NCI-H1417 treated with DMSO at 0.1 percent for 48 hours (cell line): ENCODE measurements around the gene STXBP4.

Experiments
- DNase-seq: peaks from one replicate; lab custom pipeline; 2025; lab: John Stamatoyannopoulos, UW

The STXBP4 gene

DNA sequence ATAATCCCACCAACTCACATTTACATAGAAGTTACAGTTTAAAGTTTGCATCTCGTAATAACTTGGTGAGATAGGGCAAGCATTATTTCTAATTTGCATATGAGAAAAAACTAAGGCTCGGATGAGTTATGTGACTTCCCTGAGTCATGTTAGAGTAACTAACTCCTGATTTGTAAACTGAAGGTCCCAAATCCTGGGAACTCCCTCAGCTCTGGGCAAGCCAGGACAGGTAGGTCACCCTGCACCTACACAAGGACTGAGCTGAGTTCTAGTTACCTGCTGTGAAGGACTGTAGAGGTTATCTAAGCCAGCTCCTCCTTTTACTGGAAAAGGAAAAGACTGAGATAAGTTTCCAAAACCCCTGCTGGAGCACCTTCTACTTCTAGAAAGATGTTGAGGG, 204.0 kb downstream of the STXBP4 start:
- DNase-seq, result no peak

DNA sequence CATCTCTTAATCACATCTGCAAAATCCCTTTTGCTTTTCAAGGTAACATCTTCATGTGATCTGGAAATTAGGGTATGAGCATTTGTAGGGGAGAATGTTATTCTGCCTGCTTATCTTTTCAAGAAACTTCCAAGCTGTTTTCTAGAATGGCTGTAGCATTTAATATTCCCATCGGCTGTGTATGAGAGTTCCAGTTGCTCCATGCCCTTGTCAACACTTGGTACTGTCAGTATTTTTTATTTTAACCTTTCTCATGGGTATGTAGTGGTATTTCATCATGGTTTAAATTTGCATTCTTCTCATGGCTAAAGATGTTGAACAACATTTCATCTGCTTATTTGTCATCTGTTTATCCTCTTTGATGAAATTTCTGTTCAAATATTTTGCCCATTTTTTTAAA, 205.6 kb downstream of the STXBP4 start:
- DNase-seq, result no peak

DNA sequence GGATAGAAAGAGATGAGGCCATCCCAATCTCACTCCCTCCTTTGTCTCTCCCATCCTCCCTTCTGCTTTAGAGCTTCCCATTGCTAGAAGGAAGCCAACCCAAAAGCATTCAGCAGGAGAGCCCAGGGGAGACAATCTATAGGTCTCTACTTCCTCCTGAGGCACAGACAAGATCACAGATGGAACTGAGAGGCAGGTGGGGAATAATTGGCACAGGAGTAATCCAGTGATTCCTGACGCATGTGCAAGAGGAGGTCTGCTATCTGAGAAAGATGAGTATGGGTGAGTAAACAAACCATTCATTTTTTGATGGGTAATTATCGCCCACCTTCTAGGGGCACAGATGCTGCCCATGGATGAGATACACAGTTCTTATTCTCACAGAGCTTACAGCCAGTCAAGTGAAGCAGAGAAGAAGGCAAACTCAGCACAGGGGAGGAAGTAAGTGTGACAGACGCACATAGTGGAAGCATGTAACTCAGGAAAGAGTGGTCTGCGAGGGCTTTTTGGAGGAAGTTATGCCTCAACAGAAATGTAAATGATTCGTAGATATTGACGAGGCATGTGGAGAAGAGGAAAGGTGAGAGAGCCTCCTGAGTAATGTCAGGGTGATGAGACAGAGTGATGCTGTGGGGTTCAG, 207.3 kb downstream of the STXBP4 start:
- no peak for DNase-seq

DNA sequence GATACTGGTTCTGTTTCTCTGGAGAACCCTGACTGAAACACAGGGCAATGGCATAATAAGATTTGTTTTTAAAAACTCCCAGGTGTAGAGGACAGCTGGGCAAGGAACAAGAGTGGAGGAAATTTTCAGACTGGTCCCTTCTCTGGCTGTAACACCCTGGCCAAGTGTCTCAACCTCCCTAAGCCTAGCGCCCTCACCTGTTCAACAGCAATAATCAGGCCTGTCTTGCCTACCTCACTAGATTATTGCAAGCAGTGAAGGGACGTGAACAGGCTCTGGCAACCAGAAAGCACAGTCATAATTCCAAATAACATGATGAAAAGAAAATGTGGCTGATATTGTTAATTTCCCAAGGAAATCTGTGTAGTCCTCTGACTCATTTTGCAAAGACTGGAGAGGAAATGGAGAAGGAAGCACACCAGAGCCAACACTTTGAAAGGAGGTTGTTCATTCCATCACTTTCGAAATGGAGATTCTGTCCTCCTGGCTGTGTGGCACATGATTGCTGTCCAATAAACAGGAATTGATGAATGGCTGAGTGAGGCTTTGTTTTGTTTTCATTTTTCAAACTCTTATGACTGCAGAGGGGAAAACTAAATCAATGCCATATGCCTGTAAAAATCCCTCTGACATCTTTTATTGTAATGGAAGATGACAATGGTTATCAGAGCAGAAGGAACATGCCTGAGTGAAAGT, 208.7 kb downstream of the STXBP4 start:
- DNase-seq, result no peak

DNA sequence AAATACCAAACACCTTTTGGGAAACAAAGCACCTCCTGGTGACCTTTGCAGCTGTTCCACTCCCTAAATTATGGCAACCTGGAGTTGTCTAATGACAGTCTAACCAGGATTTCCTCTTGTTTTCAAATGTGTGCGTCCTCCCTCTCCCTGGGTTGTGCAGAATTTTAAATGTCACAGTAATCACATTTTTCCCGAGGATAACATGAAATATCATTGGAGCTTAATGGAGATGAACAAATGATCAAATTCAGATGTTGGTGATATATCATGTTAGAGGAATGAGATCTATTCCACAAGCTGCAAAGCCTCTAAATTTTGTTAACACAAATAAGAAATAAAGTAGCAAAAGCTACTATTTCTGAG, 209.3 kb downstream of the STXBP4 start:
- DNase-seq, result no peak

DNA sequence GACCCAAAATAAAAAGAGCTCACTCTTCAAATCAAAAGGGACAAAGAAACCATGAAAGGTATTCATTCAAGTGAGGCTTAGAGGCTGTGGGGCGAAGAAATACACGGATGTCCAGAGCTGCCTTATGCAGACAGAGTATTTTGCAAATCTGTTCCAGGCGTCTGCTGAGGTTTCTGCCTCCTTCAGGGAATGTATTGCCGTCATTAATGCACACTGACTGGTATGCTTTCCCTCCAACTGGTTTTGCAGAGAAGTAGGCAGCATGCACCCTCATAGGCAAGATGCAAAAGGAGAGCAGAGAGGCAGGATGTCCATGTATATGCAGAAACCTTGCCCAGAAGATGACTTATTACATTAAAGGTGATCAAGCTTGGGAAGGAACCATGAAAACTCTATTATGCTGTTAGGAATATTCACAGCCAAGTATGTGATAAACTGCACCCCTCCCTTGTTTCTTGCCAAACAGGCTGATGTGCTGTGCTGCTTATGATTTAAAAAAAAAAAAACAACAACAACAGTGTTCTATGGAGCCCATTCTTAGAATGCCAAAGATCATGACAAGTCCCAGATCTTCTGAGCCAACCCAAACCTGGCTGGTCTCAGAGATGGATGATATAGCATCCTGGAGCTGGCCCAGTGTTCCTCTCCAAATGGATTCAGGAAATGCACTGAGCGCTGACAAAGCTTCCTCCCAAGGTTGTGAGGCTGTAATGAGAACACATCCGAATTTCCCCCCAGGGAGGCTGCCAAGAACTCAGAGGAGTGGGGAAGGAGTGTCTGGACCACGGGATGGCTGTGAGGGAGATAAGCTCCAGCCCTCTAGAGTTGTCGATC, 218.6 kb downstream of the STXBP4 start:
- DNase-seq, result no peak

DNA sequence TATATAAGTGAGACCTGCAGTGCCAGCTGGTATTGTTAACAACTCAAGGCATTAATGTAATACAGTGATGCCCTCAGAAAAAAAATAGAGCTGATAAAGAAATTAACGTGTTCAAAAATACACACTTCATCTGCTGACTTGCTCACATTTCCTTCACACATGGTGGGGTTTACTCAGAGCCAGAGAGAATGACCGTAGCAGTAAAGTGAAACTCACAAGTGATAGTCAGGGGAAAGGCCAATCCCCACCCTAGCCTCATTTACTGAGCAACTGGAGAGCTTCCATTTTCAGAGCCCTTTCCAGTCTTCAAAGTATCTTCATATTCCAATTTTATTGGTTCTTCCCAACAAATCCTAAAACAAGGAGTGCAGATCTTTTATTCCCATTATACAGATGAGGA, 222.2 kb downstream of the STXBP4 start:
- no peak for DNase-seq

DNA sequence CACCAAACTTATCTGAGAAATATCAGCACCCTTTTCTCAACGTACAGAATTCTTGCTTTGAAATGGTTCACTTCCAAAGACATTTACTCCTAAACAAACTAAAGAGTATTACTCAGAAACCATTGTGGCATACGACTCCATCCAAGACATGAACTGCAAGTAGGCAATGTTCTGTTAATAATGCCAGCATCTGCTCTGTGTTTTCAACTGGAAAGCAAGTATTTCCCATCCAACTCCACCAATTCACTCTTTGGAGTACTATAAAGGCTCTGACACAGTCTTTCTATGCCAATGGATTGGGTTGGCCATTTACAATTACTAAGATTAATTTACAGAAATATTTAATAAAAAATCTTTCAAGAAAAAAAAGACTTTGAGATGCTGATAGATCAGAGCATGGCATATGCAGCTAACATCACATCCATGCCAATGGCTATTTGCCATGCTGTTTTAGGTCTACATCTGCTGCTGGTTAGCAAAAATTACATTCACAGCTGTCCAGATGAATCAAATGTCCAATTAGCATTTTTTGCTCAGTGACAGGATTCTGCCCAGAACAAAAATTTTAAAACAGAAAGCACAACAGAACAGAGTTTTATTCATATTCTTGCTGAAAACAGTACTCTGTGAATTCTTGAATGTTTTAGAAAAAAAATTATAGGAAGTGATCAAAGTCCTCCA, 230.3 kb downstream of the STXBP4 start:
- DNase-seq, result no peak

DNA sequence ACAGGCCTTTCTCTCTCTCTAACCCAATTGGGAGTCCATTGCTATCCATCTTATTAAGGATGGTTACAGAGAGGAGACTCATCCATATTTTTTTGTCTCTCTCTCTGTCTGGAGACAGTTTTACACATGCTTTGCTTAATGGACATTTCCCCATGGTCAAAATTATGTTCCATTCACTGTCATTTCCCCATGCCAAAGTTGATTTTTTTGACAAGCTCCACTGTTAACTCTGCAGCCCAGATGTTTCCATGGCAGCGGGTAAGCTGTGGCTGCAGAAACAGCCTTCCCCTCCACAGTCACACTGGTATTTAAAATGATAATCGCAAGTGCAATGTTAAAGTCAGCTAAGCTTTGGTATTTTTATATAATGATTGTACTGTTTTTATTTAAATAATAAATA, 232.3 kb downstream of the STXBP4 start:
- no peak for DNase-seq

DNA sequence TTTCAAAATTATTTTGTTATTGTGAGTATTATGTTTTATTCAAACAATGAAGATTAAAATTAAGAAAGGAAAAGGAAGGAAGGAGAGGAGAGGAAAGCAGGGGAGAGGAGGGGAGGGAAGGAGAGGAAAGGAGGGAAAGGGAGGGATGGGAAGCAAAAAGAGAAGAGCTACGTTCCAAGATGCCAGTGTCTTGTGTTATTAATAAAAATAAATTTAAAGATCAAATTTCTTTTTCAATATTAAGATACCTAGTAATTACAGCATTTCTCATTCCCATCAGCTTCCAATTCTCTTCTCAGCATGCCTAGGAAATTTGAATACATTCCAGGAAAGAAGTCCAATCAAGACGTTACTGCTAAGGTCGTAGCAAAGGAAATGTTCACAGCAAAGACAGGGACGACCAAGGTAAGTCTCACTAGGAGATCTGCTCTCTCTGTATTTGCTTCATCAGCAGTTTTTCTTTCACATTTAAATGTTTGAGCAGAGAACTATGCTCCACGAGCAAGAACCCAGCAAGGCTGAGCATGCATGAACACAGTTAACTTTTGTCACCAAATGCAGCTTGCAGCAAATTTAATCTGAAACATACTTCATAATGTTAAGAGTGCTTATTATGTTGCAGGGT, 232.9 kb downstream of the STXBP4 start:
- DNase-seq, result no peak

DNA sequence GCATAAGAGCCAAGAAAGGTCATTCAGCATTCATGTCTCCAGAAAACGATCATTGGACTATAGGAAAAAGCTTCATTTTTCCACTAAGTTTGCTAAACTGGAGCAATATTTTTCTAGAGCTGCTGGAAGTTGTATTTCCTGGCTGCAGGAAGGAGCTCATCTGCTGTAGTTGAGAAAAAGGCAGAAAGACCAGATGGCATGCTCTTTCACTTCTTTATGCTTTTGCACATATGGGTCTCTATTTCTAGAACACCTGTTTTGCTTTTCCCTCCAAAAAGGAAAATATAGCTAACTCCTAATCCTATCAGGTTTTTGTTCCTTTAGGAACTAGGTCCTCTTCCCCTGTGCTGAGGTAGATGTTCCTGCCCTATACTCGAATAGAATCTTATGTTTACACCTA, 234.3 kb downstream of the STXBP4 start:
- no peak for DNase-seq

DNA sequence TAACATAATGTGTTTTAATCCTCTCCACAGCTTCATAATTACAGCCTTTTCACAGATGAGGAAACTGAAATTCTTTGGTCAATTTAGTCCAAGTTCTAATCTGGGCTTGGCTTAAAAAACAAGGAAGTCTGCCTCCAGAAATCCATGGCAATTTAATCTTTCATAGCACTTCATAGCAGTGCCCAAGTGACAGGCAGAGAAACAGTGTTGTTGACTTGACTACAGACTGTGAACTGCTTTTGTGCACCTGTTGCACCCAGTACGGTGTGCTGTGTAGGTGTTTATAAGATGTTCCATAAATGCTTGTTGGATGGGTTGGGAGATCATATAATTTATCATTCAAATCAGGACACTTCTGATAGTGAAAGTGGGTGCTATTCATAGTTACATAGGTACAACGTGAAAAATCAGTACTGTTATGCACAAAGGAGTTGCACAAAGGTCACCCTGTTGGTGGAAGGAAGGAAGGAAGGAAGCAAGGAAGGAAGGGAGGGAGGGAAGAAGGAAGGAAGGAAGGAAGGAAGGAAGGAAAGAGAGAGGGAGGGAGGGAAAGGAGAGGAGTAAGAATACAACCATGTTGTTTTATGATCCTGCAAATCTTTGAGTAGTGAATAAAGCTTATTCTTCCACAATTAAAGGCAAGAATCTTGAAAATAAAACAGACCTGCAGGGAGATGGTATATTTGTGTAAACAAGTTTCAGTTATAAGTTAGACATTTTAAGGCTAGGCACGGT, 239.7 kb downstream of the STXBP4 start:
- DNase-seq, result no peak

DNA sequence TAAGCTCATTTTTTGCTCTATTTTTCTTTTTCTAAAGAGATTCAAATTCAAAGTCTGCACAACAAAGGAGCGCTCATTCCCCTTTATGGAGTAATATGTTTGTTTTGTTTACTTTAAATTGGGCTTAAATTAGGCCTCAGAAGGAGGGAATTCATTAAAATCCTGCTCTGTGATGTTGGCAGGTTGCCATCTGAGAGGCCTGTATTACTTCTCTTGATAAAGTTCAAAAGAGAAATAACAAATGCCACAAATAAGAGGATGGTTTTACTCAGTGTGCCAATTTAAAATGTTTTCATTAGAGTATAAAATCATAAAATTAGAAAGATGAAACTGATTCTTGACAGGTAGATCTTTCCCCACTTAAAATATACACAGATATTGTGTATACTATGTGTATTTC, 241.7 kb downstream of the STXBP4 start:
- DNase-seq, result no peak

DNA sequence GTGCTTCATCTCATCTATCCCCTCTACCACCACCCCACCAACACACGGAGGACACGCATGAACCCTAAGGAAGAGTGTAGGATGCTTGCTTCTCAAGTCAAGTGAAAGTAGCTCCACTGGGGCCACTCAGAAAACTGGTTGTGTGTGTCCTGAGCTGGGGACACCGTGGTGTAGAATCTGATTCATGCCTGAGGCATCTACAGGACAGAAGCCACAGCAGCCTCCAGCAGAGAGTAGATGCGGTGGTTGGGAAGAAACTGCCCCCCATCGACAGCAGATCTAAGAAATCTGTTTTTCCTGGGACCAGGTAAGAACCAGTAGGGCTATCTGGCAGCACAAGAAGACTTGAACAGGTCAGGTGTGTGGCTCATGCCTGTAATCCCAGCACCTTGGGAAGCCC, 244.3 kb downstream of the STXBP4 start:
- DNase-seq, result no peak

DNA sequence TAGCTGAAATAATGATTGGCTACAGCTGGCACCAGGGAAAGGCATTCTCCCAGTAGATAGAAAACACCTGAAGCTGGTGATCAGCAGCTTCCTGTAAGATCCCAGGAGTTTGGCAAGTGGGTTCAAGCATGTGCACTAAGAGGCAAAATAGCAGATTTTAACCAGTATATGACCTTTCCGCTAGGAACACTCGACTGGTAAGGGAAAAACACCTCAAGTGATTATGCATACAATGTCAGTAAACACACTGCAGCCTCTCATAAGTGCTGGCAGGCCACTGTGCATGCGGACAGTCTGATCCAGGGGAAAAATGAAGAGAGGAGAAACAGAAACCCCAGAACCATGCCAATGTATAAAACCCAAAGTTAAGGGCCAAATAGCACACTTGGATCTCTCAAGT, 247.1 kb downstream of the STXBP4 start:
- DNase-seq, result no peak

DNA sequence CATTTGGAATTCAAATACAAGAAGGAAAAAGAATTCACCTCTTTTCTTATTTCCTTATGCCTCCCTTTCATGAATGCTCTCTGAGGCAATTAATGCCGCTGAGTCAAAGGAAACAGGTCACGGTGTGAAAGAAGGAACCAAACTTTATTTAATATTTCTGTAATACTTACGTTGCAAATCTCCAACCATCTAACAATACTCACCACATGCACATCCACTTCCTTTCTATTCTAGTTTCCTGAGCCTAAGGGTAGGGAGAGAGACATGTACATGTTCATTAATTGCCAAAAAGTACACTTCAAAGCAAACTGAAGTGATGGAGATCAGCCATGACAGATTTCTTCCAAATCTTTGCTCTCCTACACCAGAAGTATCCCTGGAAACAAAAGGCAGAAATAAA, 248.3 kb downstream of the STXBP4 start:
- no peak for DNase-seq

DNA sequence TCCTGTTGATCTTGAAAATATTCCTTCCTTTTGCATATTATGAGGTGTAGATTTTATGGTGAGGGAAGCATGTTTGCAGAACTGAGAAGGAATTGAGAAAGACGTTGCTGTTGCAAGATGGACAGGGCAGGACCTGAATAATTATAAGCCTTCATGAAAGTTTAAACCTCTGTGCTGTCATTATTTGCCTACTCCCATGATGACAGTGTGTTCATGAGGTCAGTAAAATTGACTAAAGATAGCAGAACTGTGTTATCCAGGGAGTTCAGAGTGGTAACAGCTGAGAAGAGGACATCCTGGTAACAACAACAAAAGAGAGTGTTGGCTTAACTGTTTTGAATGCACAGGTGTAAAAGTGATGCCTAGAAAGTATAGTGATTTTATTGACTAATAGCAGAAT, 250.9 kb downstream of the STXBP4 start:
- DNase-seq, result no peak

DNA sequence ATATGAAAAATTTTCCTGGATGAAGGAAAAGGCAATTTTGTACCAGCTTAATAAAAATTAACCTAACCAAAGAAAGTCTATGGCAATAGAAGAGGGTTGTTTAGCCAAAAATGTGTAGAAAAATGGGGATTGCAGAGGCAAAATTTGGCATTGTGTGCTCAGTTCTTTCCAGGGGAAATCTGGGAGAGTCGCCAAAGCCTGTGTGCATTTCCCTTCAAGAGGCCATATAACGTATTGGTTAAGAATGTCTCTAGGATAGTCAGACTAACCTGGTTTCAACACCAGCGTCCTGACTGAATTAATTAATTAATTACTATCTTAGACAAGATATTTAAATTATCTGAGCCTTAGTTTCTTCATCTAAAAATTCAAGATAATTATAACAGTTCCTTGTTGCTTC, 251.4 kb downstream of the STXBP4 start:
- DNase-seq, result no peak
